WTC11 (cell line): ENCODE results near the gene TMEM176A. TPM values are rescaled to one million over a fixed set of nuclear protein-coding genes. Genes with fewer than 3 reads are reported as not detected.

Experiments
- ATAC-seq: fragments of 200-7000 bp; cut with Tn5 transposase; 2 replicates; pipeline ENCODE4 v1.10.0; 2021; ENCODE audit warnings: mild to moderate bottlenecking, moderate library complexity
- CTCF ChIA-PET: fragments of 300-600 bp; sonication (Branson Sonifier 250); formaldehyde crosslinking; loops from one replicate; lab custom pipeline; 2021; ENCODE audit warnings: antibody characterized with exemption; lab: Charles Lee
- POLR2A ChIA-PET: fragments of 350-600 bp; sonication (Branson Sonifier 250); formaldehyde crosslinking; loops from one replicate; lab custom pipeline; 2021; ENCODE audit warnings: antibody characterized with exemption; lab: Charles Lee
- DNase-seq: peaks from one replicate; pipeline ENCODE4 v3.0.0; 2021; ENCODE audit warnings: low spot score
- H3K27ac Mint-ChIP-seq: 2 replicates; pipeline ENCODE4 v1.8.0; 2021; ENCODE audit warnings: mixed read lengths
- H3K27me3 Mint-ChIP-seq: 2 replicates; pipeline ENCODE4 v1.8.0; 2021; ENCODE audit warnings: low read depth, mild to moderate bottlenecking, moderate library complexity, mixed read lengths
- H3K36me3 Mint-ChIP-seq: 2 replicates; pipeline ENCODE4 v1.8.0; 2021; ENCODE audit warnings: mixed read lengths
- H3K4me1 Mint-ChIP-seq: 2 replicates; pipeline ENCODE4 v1.8.0; 2022; ENCODE audit warnings: mixed read lengths
- H3K4me3 Mint-ChIP-seq: 2 replicates; pipeline ENCODE4 v1.8.0; 2021; ENCODE audit warnings: mild to moderate bottlenecking, moderate library complexity, mixed read lengths
- H3K9me3 Mint-ChIP-seq: 2 replicates; pipeline ENCODE4 v1.8.0; 2021; ENCODE audit warnings: mixed read lengths
- ATF1 ChIP-seq: sonication (generic); formaldehyde crosslinking; IDR thresholded peaks from 2 replicates; pipeline ENCODE4 v1.8.1; 2023; ENCODE audit warnings: mild to moderate bottlenecking, moderate library complexity, missing genetic modification reagents
- CBFB ChIP-seq: sonication (generic); formaldehyde crosslinking; IDR thresholded peaks from 2 replicates; pipeline ENCODE4 v1.8.1; 2022; ENCODE audit warnings: mild to moderate bottlenecking, low read depth, missing genetic modification reagents
- CDX4 ChIP-seq: fragments of 250-450 bp; sonication (Bioruptor Pico); IDR thresholded peaks from 2 replicates; pipeline ENCODE4 v1.9.0; 2021; ENCODE audit warnings: moderate library complexity, mild to moderate bottlenecking, inconsistent platforms, borderline replicate concordance
- CREB1 ChIP-seq: sonication (generic); formaldehyde crosslinking; IDR thresholded peaks from 2 replicates; pipeline ENCODE4 v1.8.0; 2023; ENCODE audit warnings: mild to moderate bottlenecking, missing genetic modification reagents
- CREM ChIP-seq: sonication (generic); formaldehyde crosslinking; IDR thresholded peaks from 2 replicates; pipeline ENCODE4 v1.8.1; 2022; ENCODE audit warnings: mild to moderate bottlenecking, missing genetic modification reagents, moderate library complexity
- E2F1 ChIP-seq: sonication (generic); formaldehyde crosslinking; IDR thresholded peaks from 2 replicates; pipeline ENCODE4 v1.8.0; 2022; ENCODE audit warnings: mild to moderate bottlenecking, missing genetic modification reagents
- E2F4 ChIP-seq: sonication (generic); formaldehyde crosslinking; IDR thresholded peaks from 2 replicates; pipeline ENCODE4 v1.8.1; 2022; ENCODE audit warnings: low read depth, mild to moderate bottlenecking, moderate library complexity, missing genetic modification reagents, borderline replicate concordance
- GRHL2 ChIP-seq: fragments of 250-450 bp; sonication (Bioruptor Pico); IDR thresholded peaks from 2 replicates; pipeline ENCODE4 v1.8.0; 2022; ENCODE audit warnings: mild to moderate bottlenecking, moderate library complexity; ENCODE audit not compliant: insufficient replicate concordance, severe bottlenecking
- HMGA2 ChIP-seq: fragments of 250-450 bp; sonication (Bioruptor Pico); IDR thresholded peaks from 2 replicates; pipeline ENCODE4 v1.4.0; 2021; ENCODE audit warnings: mild to moderate bottlenecking, moderate library complexity
- JUN ChIP-seq: sonication (generic); formaldehyde crosslinking; IDR thresholded peaks from 2 replicates; pipeline ENCODE4 v1.8.0; 2023; ENCODE audit warnings: mild to moderate bottlenecking, missing genetic modification reagents
- MXD4 ChIP-seq: fragments of 250-450 bp; sonication (Bioruptor Pico); IDR thresholded peaks from 2 replicates; pipeline ENCODE4 v1.8.0; 2021; ENCODE audit warnings: mild to moderate bottlenecking, moderate library complexity, borderline replicate concordance
- NR2C2 ChIP-seq: sonication (generic); formaldehyde crosslinking; IDR thresholded peaks from 2 replicates; pipeline ENCODE4 v1.8.0; 2022; ENCODE audit warnings: mild to moderate bottlenecking, missing genetic modification reagents
- RELA ChIP-seq: sonication (generic); formaldehyde crosslinking; IDR thresholded peaks from 2 replicates; pipeline ENCODE4 v1.8.1; 2022; ENCODE audit warnings: missing genetic modification reagents, mild to moderate bottlenecking, borderline replicate concordance
- SMAD4 ChIP-seq: sonication (generic); formaldehyde crosslinking; IDR thresholded peaks from 2 replicates; pipeline ENCODE4 v1.8.0; 2022; ENCODE audit warnings: mild to moderate bottlenecking, missing genetic modification reagents
- SOX15 ChIP-seq: fragments of 250-450 bp; sonication (Bioruptor Pico); IDR thresholded peaks from 2 replicates; pipeline ENCODE4 v1.9.0; 2021; ENCODE audit warnings: mild to moderate bottlenecking
- SP1 ChIP-seq: sonication (generic); formaldehyde crosslinking; conservative IDR thresholded peaks from 2 replicates; pipeline ENCODE4 v1.8.1; 2022; ENCODE audit warnings: missing genetic modification reagents
- TEAD4 ChIP-seq: sonication (generic); formaldehyde crosslinking; IDR thresholded peaks from 2 replicates; pipeline ENCODE4 v1.8.0; 2022; ENCODE audit warnings: mild to moderate bottlenecking, missing genetic modification reagents
- TP53 ChIP-seq: sonication (generic); formaldehyde crosslinking; IDR thresholded peaks from 2 replicates; pipeline ENCODE4 v1.8.1; 2023; ENCODE audit warnings: mild to moderate bottlenecking, missing genetic modification reagents
- ZNF232 ChIP-seq: sonication (generic); formaldehyde crosslinking; IDR thresholded peaks from 2 replicates; pipeline ENCODE4 v1.8.0; 2022; ENCODE audit warnings: mild to moderate bottlenecking, missing genetic modification reagents
- ZNF317 ChIP-seq: sonication (generic); formaldehyde crosslinking; IDR thresholded peaks from 2 replicates; pipeline ENCODE4 v1.8.1; 2023; ENCODE audit warnings: low read depth, mild to moderate bottlenecking, moderate library complexity, missing genetic modification reagents, borderline replicate concordance
- ZNF416 ChIP-seq: fragments of 250-450 bp; sonication (Bioruptor Pico); IDR thresholded peaks from 2 replicates; pipeline ENCODE4 v1.9.0; 2021; ENCODE audit warnings: mild to moderate bottlenecking, inconsistent platforms
- ZNF532 ChIP-seq: fragments of 250-450 bp; sonication (Bioruptor Pico); IDR thresholded peaks from 2 replicates; pipeline ENCODE4 v1.9.0; 2021; ENCODE audit warnings: mild to moderate bottlenecking, borderline replicate concordance
- total RNA-seq: library from RNA; stranded (reverse); gene quantifications from 3 replicates; pipeline ENCODE4 v1.2.3, GENCODE V29; 2021
- TF ChIP-seq, protein P1 (sequence below): fragments of 200-600 bp; IDR thresholded peaks from 2 replicates; pipeline ENCODE4 v1.8.0; 2022; ENCODE audit warnings: antibody characterized with exemption
- TF ChIP-seq, protein P2 (sequence below): fragments of 250-450 bp; sonication (Bioruptor Pico); IDR thresholded peaks from 2 replicates; pipeline ENCODE4 v1.9.0; 2021; ENCODE audit warnings: mild to moderate bottlenecking

The TMEM176A gene
- total RNA-seq, 1 experiment from 2014 or later = 0.74 TPM

GRCh38 chr7:150803161-150803860 is 2.7 kb downstream of the TMEM176A start:
- no peak overlapping the region for H3K4me3 Mint-ChIP-seq
- ATAC-seq (no peak), DNase-seq (no peak)
- POLR2A ChIA-PET = no interaction called here
- H3K9me3 Mint-ChIP-seq = peaks cover 25% of the 10 kb centered on the region
- peaks cover 61% of the 10 kb centered on the region for H3K27me3 Mint-ChIP-seq
- TF ChIP-seq TP53 (CRISPR knock-in tag) (no peak), E2F1 (CRISPR knock-in tag) (no peak), ZNF317 (no peak), ZNF532 (CRISPR knock-in tag) (no peak), SMAD4 (no peak), MXD4 (no peak), JUN (CRISPR knock-in tag) (no peak), RELA (CRISPR knock-in tag) (no peak)
- TF ChIP-seq, protein P1, sequence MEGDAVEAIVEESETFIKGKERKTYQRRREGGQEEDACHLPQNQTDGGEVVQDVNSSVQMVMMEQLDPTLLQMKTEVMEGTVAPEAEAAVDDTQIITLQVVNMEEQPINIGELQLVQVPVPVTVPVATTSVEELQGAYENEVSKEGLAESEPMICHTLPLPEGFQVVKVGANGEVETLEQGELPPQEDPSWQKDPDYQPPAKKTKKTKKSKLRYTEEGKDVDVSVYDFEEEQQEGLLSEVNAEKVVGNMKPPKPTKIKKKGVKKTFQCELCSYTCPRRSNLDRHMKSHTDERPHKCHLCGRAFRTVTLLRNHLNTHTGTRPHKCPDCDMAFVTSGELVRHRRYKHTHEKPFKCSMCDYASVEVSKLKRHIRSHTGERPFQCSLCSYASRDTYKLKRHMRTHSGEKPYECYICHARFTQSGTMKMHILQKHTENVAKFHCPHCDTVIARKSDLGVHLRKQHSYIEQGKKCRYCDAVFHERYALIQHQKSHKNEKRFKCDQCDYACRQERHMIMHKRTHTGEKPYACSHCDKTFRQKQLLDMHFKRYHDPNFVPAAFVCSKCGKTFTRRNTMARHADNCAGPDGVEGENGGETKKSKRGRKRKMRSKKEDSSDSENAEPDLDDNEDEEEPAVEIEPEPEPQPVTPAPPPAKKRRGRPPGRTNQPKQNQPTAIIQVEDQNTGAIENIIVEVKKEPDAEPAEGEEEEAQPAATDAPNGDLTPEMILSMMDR = no peak
- TF ChIP-seq, protein P2, sequence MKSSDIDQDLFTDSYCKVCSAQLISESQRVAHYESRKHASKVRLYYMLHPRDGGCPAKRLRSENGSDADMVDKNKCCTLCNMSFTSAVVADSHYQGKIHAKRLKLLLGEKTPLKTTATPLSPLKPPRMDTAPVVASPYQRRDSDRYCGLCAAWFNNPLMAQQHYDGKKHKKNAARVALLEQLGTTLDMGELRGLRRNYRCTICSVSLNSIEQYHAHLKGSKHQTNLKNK (CRISPR knock-in tag) = no peak
- CTCF ChIA-PET = no interaction called here
- no peak overlapping the region for H3K27ac Mint-ChIP-seq
- H3K4me1 Mint-ChIP-seq = 0 out of 2 replicates have a peak, but pooled peaks cover 9% of the 10 kb centered on the region
- peaks cover 15% of the 10 kb centered on the region for H3K36me3 Mint-ChIP-seq

DNA sequence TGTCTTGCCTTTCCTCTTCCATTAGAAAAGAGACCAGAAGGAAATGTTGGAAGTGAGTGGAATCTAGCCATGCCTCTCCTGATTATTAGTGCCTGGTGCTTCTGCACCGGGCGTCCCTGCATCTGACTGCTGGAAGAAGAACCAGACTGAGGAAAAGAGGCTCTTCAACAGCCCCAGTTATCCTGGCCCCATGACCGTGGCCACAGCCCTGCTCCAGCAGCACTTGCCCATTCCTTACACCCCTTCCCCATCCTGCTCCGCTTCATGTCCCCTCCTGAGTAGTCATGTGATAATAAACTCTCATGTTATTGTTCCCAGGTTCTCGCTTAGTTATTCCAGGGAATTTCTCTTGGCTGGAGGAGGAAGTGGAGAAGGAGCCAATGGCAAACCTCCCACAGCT is 4.2 kb downstream of the TMEM176A start:
- Mint-ChIP-seq H3K36me3 (peaks cover 15% of the 10 kb centered on the region), H3K27ac (no peak overlapping the region), H3K9me3 (peaks cover 28% of the 10 kb centered on the region), H3K4me3 (no peak overlapping the region), H3K4me1 (0 out of 2 replicates have a peak, but pooled peaks cover 3% of the 10 kb centered on the region), H3K27me3 (peaks cover 54% of the 10 kb centered on the region)
- ATAC-seq (no peak), DNase-seq (no peak)
- POLR2A ChIA-PET = no interaction called here
- CTCF ChIA-PET = no interaction called here
- no peak for TF ChIP-seq CDX4

- no peak overlapping the region for H3K27ac Mint-ChIP-seq
- peaks cover 52% of the 10 kb centered on the region for H3K27me3 Mint-ChIP-seq
- no peak for TF ChIP-seq ZNF232
- no peak for TF ChIP-seq TEAD4 (CRISPR knock-in tag)
- no peak for TF ChIP-seq SOX15 (CRISPR knock-in tag)
- TF ChIP-seq TP53 (CRISPR knock-in tag) = no peak
- no peak for TF ChIP-seq CBFB (CRISPR knock-in tag)
- TF ChIP-seq CREM (CRISPR knock-in tag) = no peak
- TF ChIP-seq E2F4 (CRISPR knock-in tag) = no peak
- no peak for TF ChIP-seq NR2C2 (CRISPR knock-in tag)
- TF ChIP-seq ZNF416 = no peak
- TF ChIP-seq SMAD4 = no peak
- TF ChIP-seq ATF1 (CRISPR knock-in tag) = no peak
- TF ChIP-seq JUN (CRISPR knock-in tag) = no peak
- TF ChIP-seq CREB1 = no peak
- no peak for TF ChIP-seq SP1 (CRISPR knock-in tag)
- no peak for TF ChIP-seq GRHL2
- TF ChIP-seq HMGA2 (CRISPR knock-in tag) = no peak
Measured at GRCh38 chr7:150805864-150806263, 5.3 kb downstream of the TMEM176A start.

More at GRCh38 chr7:150805864-150806263, 5.3 kb downstream of the TMEM176A start:
- no peak overlapping the region for H3K4me3 Mint-ChIP-seq
- CTCF ChIA-PET = no interaction called here
- peaks cover 28% of the 10 kb centered on the region for H3K9me3 Mint-ChIP-seq
- H3K36me3 Mint-ChIP-seq = peaks cover 15% of the 10 kb centered on the region
- DNase-seq = no peak
- no peak for ATAC-seq
- 0 out of 2 replicates have a peak, but pooled peaks cover 3% of the 10 kb centered on the region for H3K4me1 Mint-ChIP-seq
- POLR2A ChIA-PET = no interaction called here
